Progenitor cell of endocrine pancreas (in vitro differentiated cells): Measurements from ENCODE around the gene FKBP7. TPM values are rescaled to one million over a fixed set of nuclear protein-coding genes. Genes with fewer than 3 reads are reported as not detected.
"Not testable (repeated sequence)": the region's sequence is repeated elsewhere in the genome, so short reads cannot be mapped to it uniquely, and the experiment has no call there.

Source experiments
- DNase-seq: peaks from one replicate; pipeline ENCODE4 v3.0.0; 2021; ENCODE audit warnings: low spot score; ENCODE audit not compliant: unreplicated experiment
- H3K27ac Mint-ChIP-seq: 2 replicates; pipeline ENCODE4 v1.8.0; 2021; ENCODE audit warnings: mild to moderate bottlenecking, moderate library complexity, mixed read lengths
- H3K27me3 Mint-ChIP-seq: 2 replicates; pipeline ENCODE4 v1.8.0; 2021; ENCODE audit warnings: mixed read lengths
- H3K36me3 Mint-ChIP-seq: 2 replicates; pipeline ENCODE4 v1.8.0; 2022; ENCODE audit warnings: mixed read lengths; ENCODE audit not compliant: insufficient read depth
- H3K4me1 Mint-ChIP-seq: 2 replicates; pipeline ENCODE4 v1.8.0; 2021; ENCODE audit warnings: low read depth, mixed read lengths
- H3K4me3 Mint-ChIP-seq: 2 replicates; pipeline ENCODE4 v1.8.0; 2021; ENCODE audit warnings: low read depth, mild to moderate bottlenecking, moderate library complexity, mixed read lengths
- H3K9me3 Mint-ChIP-seq: 2 replicates; pipeline ENCODE4 v1.8.0; 2021; ENCODE audit warnings: low read depth, mixed read lengths
- CTCF ChIP-seq: fragments of 200-600 bp; sonication (generic); IDR thresholded peaks from one replicate; pipeline ENCODE4 v1.5.0; 2021; ENCODE audit warnings: antibody characterized with exemption, mild to moderate bottlenecking; ENCODE audit not compliant: unreplicated experiment
- total RNA-seq: library from RNA; stranded (reverse); gene quantifications from 2 replicates; pipeline ENCODE4 v1.2.1, GENCODE V29; 2021

The FKBP7 gene
- total RNA-seq, 1 donor from 2014 or later = 15.8 TPM

GRCh38 chr2:178428396-178428806 is 50.0 kb downstream of the FKBP7 start:
- Mint-ChIP-seq H3K27ac (peak overlapping the region; percentile 47), H3K4me1 (no peaks in the 10 kb centered on the region), H3K36me3 (peaks cover 53% of the 10 kb centered on the region), H3K9me3 (peaks cover 28% of the 10 kb centered on the region), H3K27me3 (no peaks in the 10 kb centered on the region), H3K4me3 (no peak overlapping the region)
- DNase-seq = no peak
- TF ChIP-seq CTCF = no peak

GRCh38 chr2:178427458-178427857 is 50.9 kb downstream of the FKBP7 start:
- TF ChIP-seq CTCF = no peak

GRCh38 chr2:178426388-178426787 is 52.0 kb downstream of the FKBP7 start:
- no peak for DNase-seq
- H3K4me1 Mint-ChIP-seq = no peaks in the 10 kb centered on the region
- H3K4me3 Mint-ChIP-seq = no peak overlapping the region
- H3K27ac Mint-ChIP-seq = no peak overlapping the region
- no peaks in the 10 kb centered on the region for H3K27me3 Mint-ChIP-seq
- peaks cover 48% of the 10 kb centered on the region for H3K36me3 Mint-ChIP-seq
- peaks cover 28% of the 10 kb centered on the region for H3K9me3 Mint-ChIP-seq
- no peak for TF ChIP-seq CTCF

More at GRCh38 chr2:178427458-178427857, 50.9 kb downstream of the FKBP7 start:
- Mint-ChIP-seq H3K27me3 (no peaks in the 10 kb centered on the region), H3K36me3 (peaks cover 53% of the 10 kb centered on the region), H3K4me3 (no peak overlapping the region), H3K27ac (no peak overlapping the region), H3K9me3 (peaks cover 28% of the 10 kb centered on the region), H3K4me1 (no peaks in the 10 kb centered on the region)
- DNase-seq = no peak

- Mint-ChIP-seq H3K4me1 (no peaks in the 10 kb centered on the region), H3K36me3 (peaks cover 45% of the 10 kb centered on the region), H3K4me3 (no peak overlapping the region), H3K27me3 (no peaks in the 10 kb centered on the region), H3K9me3 (peaks cover 28% of the 10 kb centered on the region), H3K27ac (no peak overlapping the region)
- DNase-seq = no peak
- TF ChIP-seq CTCF = no peak
Observed at GRCh38 chr2:178425255-178425827, 53.1 kb downstream of the FKBP7 start.

GRCh38 chr2:178423746-178424145 is 54.7 kb downstream of the FKBP7 start:
- not testable (repeated sequence) for H3K4me1 Mint-ChIP-seq, H3K27ac Mint-ChIP-seq, H3K27me3 Mint-ChIP-seq, H3K4me3 Mint-ChIP-seq, DNase-seq
- Mint-ChIP-seq H3K36me3 (peaks cover 45% of the 10 kb centered on the region), H3K9me3 (peaks cover 28% of the 10 kb centered on the region)

GRCh38 chr2:178422097-178422496 is 56.3 kb downstream of the FKBP7 start:
- no peak for TF ChIP-seq CTCF
- DNase-seq = no peak
- peaks cover 36% of the 10 kb centered on the region for H3K36me3 Mint-ChIP-seq
- H3K4me1 Mint-ChIP-seq = no peaks in the 10 kb centered on the region
- no peak overlapping the region for H3K4me3 Mint-ChIP-seq
- H3K9me3 Mint-ChIP-seq = peaks cover 28% of the 10 kb centered on the region
- no peak overlapping the region for H3K27ac Mint-ChIP-seq
- H3K27me3 Mint-ChIP-seq = no peaks in the 10 kb centered on the region
